Measurements from ENCODE around the gene TMEM101. TPM values are rescaled to one million over a fixed set of nuclear protein-coding genes. Genes with fewer than 3 reads are reported as not detected.
"Not testable (repeated sequence)": the region's sequence is repeated elsewhere in the genome, so short reads cannot be mapped to it uniquely, and the experiment has no call there.

The TMEM101 gene
- total RNA-seq, 1 experiment from 2014 or later = 12.7 TPM

GRCh38 chr17:44038604-44039011 lies 23.8 kb upstream of the TMEM101 start:
- no TSS peak for BruUV-seq (replicated peaks)
- POLR2A ChIA-PET (ENCODE audit: low non-redundant PET) = no interaction called here
- no peak for TF ChIP-seq CTCF (conservative IDR thresholded peaks at IDR 0.05; ENCODE audit: low read depth, low read length)
- DNase-seq (ENCODE audit: low spot score) = no peak
- Histone ChIP-seq H3K27ac (ENCODE audit: low read depth, low read length, poor library complexity, severe bottlenecking) (no peak overlapping the region), H3K9me3 (ENCODE audit: low read depth, low read length, poor library complexity, severe bottlenecking) (no peaks in the 10 kb centered on the region), H3K4me1 (ENCODE audit: insufficient read depth, low read length, poor library complexity, severe bottlenecking) (peaks cover 4% of the 10 kb centered on the region), H3K27me3 (replicated peaks; ENCODE audit: insufficient read depth, low read depth, low read length, poor library complexity) (no peaks in the 10 kb centered on the region), H3K36me3 (ENCODE audit: insufficient read depth, low read length, poor library complexity, severe bottlenecking) (peaks cover 6% of the 10 kb centered on the region), H3K4me3 (ENCODE audit: low read depth, low read length, poor library complexity, severe bottlenecking) (no peak overlapping the region)
- intact Hi-C loops (cut with micrococcal nuclease; ENCODE audit: unreplicated experiment) = no loop called here
- CTCF ChIA-PET = no interaction called here

- no TSS peak for BruUV-seq (replicated peaks)
- Histone ChIP-seq H3K9me3 (ENCODE audit: low read depth, low read length, poor library complexity, severe bottlenecking) (no peaks in the 10 kb centered on the region), H3K4me1 (ENCODE audit: insufficient read depth, low read length, poor library complexity, severe bottlenecking) (peaks cover 4% of the 10 kb centered on the region), H3K27me3 (replicated peaks; ENCODE audit: insufficient read depth, low read depth, low read length, poor library complexity) (no peaks in the 10 kb centered on the region), H3K36me3 (ENCODE audit: insufficient read depth, low read length, poor library complexity, severe bottlenecking) (peaks cover 6% of the 10 kb centered on the region), H3K27ac (ENCODE audit: low read depth, low read length, poor library complexity, severe bottlenecking) (no peak overlapping the region), H3K4me3 (ENCODE audit: low read depth, low read length, poor library complexity, severe bottlenecking) (no peak overlapping the region)
- no peak for DNase-seq (ENCODE audit: low spot score)
- POLR2A ChIA-PET (ENCODE audit: low non-redundant PET) = no interaction called here
- CTCF ChIA-PET = no interaction called here
- intact Hi-C loops (cut with micrococcal nuclease; ENCODE audit: unreplicated experiment) = no loop called here
- no peak for TF ChIP-seq CTCF (conservative IDR thresholded peaks at IDR 0.05; ENCODE audit: low read depth, low read length)
- TF ChIP-seq EZH2 (IDR thresholded peaks at IDR 0.05; ENCODE audit: borderline replicate concordance, low read depth, low read length, poor library complexity, severe bottlenecking) = no peak
Observed at GRCh38 chr17:44037471-44037870, 22.7 kb upstream of the TMEM101 start.

- CTCF ChIA-PET = not testable (repeated sequence)
Observed at GRCh38 chr17:44034688-44035087, 19.9 kb upstream of the TMEM101 start.

GRCh38 chr17:44033861-44034408 lies 19.2 kb upstream of the TMEM101 start:
- Histone ChIP-seq H3K36me3 (ENCODE audit: insufficient read depth, low read length, poor library complexity, severe bottlenecking) (peaks cover 6% of the 10 kb centered on the region), H3K4me1 (ENCODE audit: insufficient read depth, low read length, poor library complexity, severe bottlenecking) (no peaks in the 10 kb centered on the region), H3K4me3 (ENCODE audit: low read depth, low read length, poor library complexity, severe bottlenecking) (no peak overlapping the region), H3K27ac (ENCODE audit: low read depth, low read length, poor library complexity, severe bottlenecking) (no peak overlapping the region), H3K9me3 (ENCODE audit: low read depth, low read length, poor library complexity, severe bottlenecking) (no peaks in the 10 kb centered on the region), H3K27me3 (replicated peaks; ENCODE audit: insufficient read depth, low read depth, low read length, poor library complexity) (no peaks in the 10 kb centered on the region)
- ChIA-PET CTCF (no interaction called here), POLR2A (ENCODE audit: low non-redundant PET) (no interaction called here)
- DNase-seq (ENCODE audit: low spot score) = no peak
- intact Hi-C loops (cut with micrococcal nuclease; ENCODE audit: unreplicated experiment) = no loop called here
- BruUV-seq (replicated peaks) = no TSS peak
- TF ChIP-seq EZH2 (IDR thresholded peaks at IDR 0.05; ENCODE audit: borderline replicate concordance, low read depth, low read length, poor library complexity, severe bottlenecking) (no peak), CTCF (conservative IDR thresholded peaks at IDR 0.05; ENCODE audit: low read depth, low read length) (no peak)

More at GRCh38 chr17:44034688-44035087, 19.9 kb upstream of the TMEM101 start:
- H3K36me3 ChIP-seq (ENCODE audit: insufficient read depth, low read length, poor library complexity, severe bottlenecking); H3K9me3 ChIP-seq (ENCODE audit: low read depth, low read length, poor library complexity, severe bottlenecking); BruUV-seq (replicated peaks); DNase-seq (ENCODE audit: low spot score); intact Hi-C loops (cut with micrococcal nuclease; ENCODE audit: unreplicated experiment); H3K4me1 ChIP-seq (ENCODE audit: insufficient read depth, low read length, poor library complexity, severe bottlenecking); H3K27ac ChIP-seq (ENCODE audit: low read depth, low read length, poor library complexity, severe bottlenecking); H3K4me3 ChIP-seq (ENCODE audit: low read depth, low read length, poor library complexity, severe bottlenecking); H3K27me3 ChIP-seq (replicated peaks; ENCODE audit: insufficient read depth, low read depth, low read length, poor library complexity); POLR2A ChIA-PET (ENCODE audit: low non-redundant PET): not testable (repeated sequence)

All from A673 (cell line).